ENCODE results near the gene UNC93B1.

The UNC93B1 gene, protein sequence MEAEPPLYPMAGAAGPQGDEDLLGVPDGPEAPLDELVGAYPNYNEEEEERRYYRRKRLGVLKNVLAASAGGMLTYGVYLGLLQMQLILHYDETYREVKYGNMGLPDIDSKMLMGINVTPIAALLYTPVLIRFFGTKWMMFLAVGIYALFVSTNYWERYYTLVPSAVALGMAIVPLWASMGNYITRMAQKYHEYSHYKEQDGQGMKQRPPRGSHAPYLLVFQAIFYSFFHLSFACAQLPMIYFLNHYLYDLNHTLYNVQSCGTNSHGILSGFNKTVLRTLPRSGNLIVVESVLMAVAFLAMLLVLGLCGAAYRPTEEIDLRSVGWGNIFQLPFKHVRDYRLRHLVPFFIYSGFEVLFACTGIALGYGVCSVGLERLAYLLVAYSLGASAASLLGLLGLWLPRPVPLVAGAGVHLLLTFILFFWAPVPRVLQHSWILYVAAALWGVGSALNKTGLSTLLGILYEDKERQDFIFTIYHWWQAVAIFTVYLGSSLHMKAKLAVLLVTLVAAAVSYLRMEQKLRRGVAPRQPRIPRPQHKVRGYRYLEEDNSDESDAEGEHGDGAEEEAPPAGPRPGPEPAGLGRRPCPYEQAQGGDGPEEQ

GRCh38 chr11:68003846-68004550 lies at the start of gene UNC93B1:
UNC93B1 (minus strand) TSS chr11:68004097; CDS start chr11:68004043, 54 bp downstream.
- no peak for DNase-seq (ENCODE audit: low read depth)

DNA sequence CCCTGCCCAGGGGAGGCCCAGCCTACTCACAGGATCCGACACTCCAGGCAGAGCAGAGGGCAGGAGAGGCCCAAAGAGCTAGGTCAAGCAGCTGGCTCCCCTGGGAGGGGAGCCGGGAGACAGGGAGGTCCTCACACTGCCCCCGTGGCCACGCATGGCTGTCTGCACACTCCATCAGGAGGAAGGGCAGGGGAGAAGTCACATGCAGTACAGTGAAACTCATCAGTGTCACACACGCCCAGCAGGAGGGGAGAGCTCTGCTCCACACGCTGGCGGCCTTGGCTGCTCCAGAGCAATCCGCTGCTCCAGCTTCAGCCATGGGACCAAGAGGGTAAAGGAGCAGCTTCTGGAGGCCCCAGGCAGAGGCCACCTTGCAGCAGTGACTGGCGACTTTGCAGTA lies 49.2 kb upstream of the UNC93B1 start:
- no peak for DNase-seq (ENCODE audit: low read depth)

- no peak for DNase-seq (ENCODE audit: low read depth)
Observed at GRCh38 chr11:68052137-68052873, 48.4 kb upstream of the UNC93B1 start.

GRCh38 chr11:68051191-68052136 lies 47.6 kb upstream of the UNC93B1 start:
- no peak for DNase-seq (ENCODE audit: low read depth)

DNA sequence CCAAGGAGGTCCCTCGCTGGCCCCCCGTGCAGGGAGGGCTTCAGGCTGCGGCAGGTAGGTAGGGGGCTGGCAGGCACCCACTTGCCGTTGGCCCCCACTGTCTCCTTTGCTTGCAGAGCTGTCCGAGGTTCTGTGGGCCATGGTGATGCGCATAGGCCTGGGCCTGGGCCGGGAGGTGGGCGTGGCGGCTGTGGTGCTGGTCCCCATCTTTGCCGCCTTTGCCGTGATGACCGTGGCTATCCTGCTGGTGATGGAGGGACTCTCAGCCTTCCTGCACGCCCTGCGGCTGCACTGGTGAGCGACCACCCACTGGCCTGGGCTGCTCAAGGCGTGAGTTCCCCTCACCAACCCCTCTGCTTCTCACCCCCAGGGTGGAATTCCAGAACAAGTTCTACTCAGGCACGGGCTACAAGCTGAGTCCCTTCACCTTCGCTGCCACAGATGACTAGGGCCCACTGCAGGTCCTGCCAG lies 46.5 kb upstream of the UNC93B1 start:
- DNase-seq (ENCODE audit: low read depth) = no peak

DNA sequence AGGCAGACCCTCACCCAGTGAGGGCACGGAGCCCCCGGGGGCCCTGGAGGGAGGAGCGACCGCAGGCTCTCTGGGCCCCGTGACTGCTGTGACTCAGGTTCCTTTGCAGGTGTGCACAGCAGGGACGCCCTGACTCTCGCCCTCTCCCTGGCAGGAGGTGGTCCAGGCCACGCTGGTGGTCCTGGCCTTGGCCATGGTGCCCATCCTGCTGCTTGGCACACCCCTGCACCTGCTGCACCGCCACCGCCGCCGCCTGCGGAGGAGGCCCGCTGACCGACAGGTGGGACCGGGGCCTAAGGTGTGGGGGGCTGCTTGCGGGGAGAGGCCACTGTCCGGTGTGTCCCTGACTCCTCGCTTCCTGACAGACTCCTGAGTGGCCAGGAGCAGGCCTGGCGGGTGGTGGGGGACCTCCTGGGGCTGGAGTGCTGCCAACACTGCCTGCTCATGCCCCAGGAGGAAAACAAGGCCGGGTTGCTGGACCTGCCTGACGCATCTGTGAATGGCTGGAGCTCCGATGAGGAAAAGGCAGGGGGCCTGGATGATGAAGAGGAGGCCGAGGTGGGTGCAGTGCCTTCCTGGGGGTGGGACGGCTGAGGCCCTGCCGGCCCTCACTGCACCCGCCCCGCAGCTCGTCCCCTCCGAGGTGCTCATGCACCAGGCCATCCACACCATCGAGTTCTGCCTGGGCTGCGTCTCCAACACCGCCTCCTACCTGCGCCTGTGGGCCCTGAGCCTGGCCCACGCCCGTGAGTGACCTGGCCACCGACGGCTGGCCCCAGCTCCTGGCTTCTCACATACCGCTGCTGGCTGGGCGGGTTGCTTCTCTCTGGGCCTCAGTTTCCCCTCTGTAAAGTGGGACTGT lies 45.8 kb upstream of the UNC93B1 start:
- DNase-seq (ENCODE audit: low read depth) = no peak

DNA sequence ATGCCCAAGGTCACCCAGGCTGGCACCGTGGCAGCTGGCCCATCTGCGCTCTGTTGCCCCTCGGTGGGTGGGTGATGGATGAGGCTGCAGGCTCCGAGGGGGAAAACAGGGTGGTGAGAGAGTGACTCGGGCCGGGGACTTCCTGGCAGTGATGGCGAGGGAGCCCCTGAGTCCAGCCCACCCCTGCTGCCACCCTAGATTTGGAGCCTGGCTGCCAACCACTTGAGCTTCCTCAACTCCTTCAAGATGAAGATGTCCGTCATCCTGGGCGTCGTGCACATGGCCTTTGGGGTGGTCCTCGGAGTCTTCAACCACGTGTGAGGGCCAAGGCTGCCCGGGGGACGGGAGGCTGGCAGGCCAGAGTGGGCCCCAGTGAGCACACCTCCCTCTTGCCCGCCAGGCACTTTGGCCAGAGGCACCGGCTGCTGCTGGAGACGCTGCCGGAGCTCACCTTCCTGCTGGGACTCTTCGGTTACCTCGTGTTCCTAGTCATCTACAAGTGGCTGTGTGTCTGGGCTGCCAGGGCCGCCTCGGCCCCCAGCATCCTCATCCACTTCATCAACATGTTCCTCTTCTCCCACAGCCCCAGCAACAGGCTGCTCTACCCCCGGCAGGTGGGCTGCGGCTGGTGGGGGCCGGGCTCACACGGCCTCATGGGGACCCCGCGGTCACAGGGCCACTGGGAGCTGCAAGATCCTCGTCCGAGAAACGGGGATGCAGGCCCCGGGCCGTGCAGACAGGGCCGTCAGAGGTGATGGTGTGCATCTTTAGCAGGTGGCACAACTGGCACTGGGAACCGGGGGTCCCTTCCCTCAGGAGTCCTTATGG lies 45.0 kb upstream of the UNC93B1 start:
- no peak for DNase-seq (ENCODE audit: low read depth)

- DNase-seq (ENCODE audit: low read depth) = no peak
Observed at GRCh38 chr11:68047437-68048290, 43.8 kb upstream of the UNC93B1 start.

DNA sequence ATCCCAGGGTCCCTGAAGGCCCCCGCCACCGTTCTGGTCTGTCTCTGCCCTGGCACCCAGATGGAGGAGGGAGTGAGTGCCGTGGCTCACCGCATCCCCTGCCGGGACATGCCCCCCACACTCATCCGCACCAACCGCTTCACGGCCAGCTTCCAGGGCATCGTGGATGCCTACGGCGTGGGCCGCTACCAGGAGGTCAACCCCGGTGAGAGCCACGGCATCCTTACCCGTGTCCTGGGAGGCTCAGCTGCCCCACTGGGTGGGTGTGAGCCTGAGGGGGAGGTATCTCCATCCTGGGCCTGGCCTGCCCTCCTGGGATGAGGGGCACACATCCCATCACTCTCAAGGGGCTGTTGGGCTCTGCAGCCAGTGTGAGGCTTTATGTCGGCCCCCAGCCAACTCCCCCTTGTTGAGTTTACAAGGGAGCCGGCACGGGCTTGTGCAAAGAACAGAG lies 41.0 kb upstream of the UNC93B1 start:
- no peak for DNase-seq (ENCODE audit: low read depth)

DNA sequence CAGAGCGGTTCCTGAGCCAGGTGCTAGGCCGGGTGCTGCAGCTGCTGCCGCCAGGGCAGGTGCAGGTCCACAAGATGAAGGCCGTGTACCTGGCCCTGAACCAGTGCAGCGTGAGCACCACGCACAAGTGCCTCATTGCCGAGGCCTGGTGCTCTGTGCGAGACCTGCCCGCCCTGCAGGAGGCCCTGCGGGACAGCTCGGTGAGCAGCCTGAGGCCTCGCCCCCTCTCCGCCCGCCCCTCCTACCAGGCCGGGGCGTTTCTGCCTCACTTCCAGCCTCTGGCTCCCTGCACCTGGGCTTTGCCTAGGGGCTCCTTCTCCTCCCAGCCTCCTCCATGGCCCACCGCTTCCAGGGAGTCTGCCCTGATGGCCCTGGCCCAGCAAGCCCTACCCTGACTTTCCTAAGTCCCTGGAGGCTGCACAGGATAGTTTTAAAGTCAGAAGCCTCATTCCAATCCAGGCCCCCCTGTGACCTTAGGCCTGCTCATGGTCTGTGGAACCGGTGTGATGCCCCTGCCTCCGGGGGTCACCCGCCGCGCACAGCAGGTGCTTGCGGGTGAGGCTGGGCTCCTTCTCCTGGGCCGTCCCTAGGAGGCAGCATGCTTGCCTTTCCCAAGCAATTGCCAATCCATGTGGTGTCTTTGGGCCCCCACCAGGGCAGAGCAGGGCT lies 40.4 kb upstream of the UNC93B1 start:
- DNase-seq (ENCODE audit: low read depth) = no peak

DNA sequence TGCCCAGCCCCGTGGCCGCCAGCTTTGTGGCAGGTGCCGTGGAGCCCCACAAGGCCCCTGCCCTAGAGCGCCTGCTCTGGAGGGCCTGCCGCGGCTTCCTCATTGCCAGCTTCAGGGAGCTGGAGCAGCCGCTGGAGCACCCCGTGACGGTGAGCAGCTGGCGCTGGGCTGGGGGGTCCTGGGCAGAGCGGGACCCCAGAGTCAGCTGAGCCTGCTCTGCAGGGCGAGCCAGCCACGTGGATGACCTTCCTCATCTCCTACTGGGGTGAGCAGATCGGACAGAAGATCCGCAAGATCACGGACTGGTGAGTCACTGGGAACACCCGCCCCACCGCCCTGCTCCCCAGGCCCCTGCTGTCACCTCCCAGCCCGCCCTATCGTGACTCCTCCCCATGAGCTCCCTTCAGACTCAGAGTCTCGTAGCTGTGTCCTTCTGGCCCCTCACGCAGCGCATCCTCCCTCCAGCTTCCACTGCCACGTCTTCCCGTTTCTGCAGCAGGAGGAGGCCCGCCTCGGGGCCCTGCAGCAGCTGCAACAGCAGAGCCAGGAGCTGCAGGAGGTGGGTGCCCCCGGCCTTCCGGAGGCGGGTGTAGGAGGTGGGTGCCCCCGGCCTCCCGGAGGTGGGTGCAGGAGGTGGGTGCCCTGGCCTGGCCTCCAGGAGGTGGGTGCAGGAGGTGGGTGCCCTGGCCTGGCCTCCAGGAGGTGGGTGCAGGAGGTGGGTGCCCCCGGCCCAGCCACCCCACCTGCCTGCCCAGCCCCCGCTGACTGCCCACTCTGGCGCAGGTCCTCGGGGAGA lies 39.6 kb upstream of the UNC93B1 start:
- DNase-seq (ENCODE audit: low read depth) = no peak

DNA sequence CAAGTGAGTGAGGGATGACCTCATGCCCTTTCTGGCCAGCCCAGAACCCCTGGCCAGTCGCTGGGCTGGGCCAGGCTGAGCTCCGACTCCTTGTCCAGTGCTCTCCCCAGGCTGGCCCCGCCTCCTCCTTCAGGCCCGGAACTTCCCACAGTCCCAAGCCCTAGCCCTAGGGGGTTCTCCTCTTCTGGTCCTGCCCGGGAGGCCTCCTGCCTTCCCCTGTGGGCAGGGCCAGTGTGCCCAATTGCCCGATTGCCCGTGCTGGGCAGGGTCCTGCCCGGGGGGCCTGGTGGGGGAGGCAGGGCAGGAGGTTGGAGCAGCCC lies 39.1 kb upstream of the UNC93B1 start:
- DNase-seq (ENCODE audit: low read depth) = no peak

- DNase-seq (ENCODE audit: low read depth) = no peak
Observed at GRCh38 chr11:68042219-68043028, 38.5 kb upstream of the UNC93B1 start.

DNA sequence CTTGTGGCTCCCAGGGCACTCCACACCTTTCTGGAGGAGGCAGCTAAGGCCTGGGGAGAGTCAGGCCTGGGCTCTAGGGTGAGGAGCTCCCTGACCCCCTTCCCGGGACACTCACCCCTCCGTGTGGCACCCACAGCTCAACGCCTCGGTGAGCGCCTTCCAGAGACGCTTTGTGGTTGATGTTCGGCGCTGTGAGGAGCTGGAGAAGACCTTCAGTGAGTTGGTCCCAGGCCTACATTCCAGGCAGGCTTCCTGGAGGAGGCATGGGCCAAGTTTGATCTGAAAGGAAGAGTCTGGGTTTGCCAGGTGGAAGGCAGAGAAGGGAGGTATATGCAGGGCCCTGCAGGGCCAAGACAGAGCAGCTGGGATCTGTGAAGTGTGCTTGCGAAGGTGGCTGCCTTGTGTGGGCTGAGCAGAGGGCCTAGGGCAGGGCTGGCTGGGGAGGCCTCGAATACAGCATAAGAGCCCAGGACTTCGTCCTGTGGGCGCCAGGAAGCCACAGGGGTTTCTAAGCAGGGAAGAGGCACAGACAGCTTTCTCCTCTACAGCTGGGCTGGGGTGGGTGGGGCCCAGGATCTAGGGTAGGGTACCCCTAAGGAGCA lies 37.8 kb upstream of the UNC93B1 start:
- DNase-seq (ENCODE audit: low read depth) = no peak

DNA sequence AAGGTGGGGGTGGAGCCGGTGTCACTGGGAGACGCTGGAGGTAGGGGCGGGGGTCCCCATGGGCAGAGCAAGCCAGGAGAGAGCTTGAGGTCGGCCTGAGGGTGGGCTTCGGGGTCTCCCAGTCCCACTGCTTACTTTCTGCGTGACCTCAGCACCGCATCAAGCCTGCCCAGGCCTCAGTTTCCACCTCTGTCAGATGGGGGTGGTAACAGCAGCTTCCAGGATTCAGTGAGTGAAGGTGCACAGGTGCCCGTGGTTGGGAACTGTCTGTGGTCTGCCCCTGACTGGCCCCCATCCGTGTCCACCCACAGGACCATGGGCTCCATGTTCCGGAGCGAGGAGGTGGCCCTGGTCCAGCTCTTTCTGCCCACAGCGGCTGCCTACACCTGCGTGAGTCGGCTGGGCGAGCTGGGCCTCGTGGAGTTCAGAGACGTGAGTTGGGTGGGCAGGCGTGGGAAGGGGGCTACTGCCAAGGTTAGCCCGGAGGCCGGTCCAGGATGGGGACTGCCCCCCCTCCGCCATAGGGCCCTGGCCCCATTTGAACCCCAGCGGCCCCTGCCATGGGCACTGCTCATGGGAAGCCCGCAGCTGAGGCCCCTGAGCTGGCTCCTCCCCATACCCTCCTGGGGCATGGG lies 37.2 kb upstream of the UNC93B1 start:
- no peak for DNase-seq (ENCODE audit: low read depth)

All from GM04503 (cell line).